Measurements from ENCODE around the gene KMT2B.

GRCh38 chr19:35671818-35672217 lies 46.0 kb upstream of the KMT2B start:
- TF ChIP-seq, protein P1, sequence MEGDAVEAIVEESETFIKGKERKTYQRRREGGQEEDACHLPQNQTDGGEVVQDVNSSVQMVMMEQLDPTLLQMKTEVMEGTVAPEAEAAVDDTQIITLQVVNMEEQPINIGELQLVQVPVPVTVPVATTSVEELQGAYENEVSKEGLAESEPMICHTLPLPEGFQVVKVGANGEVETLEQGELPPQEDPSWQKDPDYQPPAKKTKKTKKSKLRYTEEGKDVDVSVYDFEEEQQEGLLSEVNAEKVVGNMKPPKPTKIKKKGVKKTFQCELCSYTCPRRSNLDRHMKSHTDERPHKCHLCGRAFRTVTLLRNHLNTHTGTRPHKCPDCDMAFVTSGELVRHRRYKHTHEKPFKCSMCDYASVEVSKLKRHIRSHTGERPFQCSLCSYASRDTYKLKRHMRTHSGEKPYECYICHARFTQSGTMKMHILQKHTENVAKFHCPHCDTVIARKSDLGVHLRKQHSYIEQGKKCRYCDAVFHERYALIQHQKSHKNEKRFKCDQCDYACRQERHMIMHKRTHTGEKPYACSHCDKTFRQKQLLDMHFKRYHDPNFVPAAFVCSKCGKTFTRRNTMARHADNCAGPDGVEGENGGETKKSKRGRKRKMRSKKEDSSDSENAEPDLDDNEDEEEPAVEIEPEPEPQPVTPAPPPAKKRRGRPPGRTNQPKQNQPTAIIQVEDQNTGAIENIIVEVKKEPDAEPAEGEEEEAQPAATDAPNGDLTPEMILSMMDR (IDR thresholded peaks at IDR 0.05; ENCODE audit: low read depth, low read length), result no peak
- TF ChIP-seq EZH2phosphoT487 (IDR thresholded peaks at IDR 0.05; ENCODE audit: low read depth), result no peak

Data from OCI-LY3 (cell line).